ENCODE results near the gene MYO1A. TPM values are rescaled to one million over a fixed set of nuclear protein-coding genes. Genes with fewer than 3 reads are reported as not detected.

MYO1A gene
- total and polyA plus RNA-seq, 4 donors: 0.03 to 0.28 (median 0.08) TPM; not detected in 1

DNA sequence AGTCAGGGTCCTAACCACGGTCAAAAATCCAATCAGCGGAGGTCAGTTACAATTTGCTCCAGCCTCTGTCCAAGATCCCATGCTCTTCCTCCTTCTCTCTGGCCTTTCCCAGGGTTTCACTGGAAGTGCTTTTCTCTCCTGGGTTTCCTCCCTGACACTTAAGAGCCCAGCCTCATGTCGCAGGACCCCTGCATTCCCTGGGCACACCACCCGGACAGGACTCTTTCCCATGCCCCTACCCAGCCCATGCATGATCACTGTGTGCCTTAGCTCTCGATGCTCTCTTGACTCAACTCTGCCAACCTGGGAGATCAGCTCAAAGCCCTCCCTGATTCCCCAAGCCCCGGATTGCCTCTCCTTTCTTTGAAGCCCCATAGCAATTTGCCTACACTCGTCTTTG lies 18.1 kb downstream of the MYO1A start:
- no peaks in the 10 kb centered on the region for H3K4me1 ChIP-seq (ENCODE audit: control insufficient read depth in 4 of 4, insufficient read depth in 4 of 4, low read length in 3 of 4)
- TF ChIP-seq, protein P1, sequence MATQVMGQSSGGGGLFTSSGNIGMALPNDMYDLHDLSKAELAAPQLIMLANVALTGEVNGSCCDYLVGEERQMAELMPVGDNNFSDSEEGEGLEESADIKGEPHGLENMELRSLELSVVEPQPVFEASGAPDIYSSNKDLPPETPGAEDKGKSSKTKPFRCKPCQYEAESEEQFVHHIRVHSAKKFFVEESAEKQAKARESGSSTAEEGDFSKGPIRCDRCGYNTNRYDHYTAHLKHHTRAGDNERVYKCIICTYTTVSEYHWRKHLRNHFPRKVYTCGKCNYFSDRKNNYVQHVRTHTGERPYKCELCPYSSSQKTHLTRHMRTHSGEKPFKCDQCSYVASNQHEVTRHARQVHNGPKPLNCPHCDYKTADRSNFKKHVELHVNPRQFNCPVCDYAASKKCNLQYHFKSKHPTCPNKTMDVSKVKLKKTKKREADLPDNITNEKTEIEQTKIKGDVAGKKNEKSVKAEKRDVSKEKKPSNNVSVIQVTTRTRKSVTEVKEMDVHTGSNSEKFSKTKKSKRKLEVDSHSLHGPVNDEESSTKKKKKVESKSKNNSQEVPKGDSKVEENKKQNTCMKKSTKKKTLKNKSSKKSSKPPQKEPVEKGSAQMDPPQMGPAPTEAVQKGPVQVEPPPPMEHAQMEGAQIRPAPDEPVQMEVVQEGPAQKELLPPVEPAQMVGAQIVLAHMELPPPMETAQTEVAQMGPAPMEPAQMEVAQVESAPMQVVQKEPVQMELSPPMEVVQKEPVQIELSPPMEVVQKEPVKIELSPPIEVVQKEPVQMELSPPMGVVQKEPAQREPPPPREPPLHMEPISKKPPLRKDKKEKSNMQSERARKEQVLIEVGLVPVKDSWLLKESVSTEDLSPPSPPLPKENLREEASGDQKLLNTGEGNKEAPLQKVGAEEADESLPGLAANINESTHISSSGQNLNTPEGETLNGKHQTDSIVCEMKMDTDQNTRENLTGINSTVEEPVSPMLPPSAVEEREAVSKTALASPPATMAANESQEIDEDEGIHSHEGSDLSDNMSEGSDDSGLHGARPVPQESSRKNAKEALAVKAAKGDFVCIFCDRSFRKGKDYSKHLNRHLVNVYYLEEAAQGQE (IDR thresholded peaks at IDR 0.05): no peak
- TF ChIP-seq TAF1 (conservative IDR thresholded peaks at IDR 0.05) (no peak), NR2F2 (IDR thresholded peaks at IDR 0.05) (no peak), ZBTB33 (IDR thresholded peaks at IDR 0.05) (no peak), EGR1 (IDR thresholded peaks at IDR 0.05; ENCODE audit: low read depth in 2 of 2) (no peak), MAX (IDR thresholded peaks at IDR 0.05) (no peak), FOXA2 (IDR thresholded peaks at IDR 0.05) (no peak), RAD21 (IDR thresholded peaks at IDR 0.05) (no peak), FOXA1 (IDR thresholded peaks at IDR 0.05) (no peak), JUND (IDR thresholded peaks at IDR 0.05) (no peak), HNF4A (conservative IDR thresholded peaks at IDR 0.05) (no peak), HNF4G (IDR thresholded peaks at IDR 0.05) (no peak), SP1 (IDR thresholded peaks at IDR 0.05) (no peak), GABPA (IDR thresholded peaks at IDR 0.05 in 1 of 2, conservative IDR thresholded peaks at IDR 0.05 in 1 of 2) (no peak), RXRA (IDR thresholded peaks at IDR 0.05) (no peak)
- TF ChIP-seq, protein P2, sequence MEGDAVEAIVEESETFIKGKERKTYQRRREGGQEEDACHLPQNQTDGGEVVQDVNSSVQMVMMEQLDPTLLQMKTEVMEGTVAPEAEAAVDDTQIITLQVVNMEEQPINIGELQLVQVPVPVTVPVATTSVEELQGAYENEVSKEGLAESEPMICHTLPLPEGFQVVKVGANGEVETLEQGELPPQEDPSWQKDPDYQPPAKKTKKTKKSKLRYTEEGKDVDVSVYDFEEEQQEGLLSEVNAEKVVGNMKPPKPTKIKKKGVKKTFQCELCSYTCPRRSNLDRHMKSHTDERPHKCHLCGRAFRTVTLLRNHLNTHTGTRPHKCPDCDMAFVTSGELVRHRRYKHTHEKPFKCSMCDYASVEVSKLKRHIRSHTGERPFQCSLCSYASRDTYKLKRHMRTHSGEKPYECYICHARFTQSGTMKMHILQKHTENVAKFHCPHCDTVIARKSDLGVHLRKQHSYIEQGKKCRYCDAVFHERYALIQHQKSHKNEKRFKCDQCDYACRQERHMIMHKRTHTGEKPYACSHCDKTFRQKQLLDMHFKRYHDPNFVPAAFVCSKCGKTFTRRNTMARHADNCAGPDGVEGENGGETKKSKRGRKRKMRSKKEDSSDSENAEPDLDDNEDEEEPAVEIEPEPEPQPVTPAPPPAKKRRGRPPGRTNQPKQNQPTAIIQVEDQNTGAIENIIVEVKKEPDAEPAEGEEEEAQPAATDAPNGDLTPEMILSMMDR (IDR thresholded peaks at IDR 0.05; ENCODE audit: low read depth, low read length, missing input control): no peak
- TF ChIP-seq, protein P3, sequence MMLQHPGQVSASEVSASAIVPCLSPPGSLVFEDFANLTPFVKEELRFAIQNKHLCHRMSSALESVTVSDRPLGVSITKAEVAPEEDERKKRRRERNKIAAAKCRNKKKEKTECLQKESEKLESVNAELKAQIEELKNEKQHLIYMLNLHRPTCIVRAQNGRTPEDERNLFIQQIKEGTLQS (IDR thresholded peaks at IDR 0.05): no peak
- H3K36me3 ChIP-seq (ENCODE audit: control insufficient read depth in 4 of 4, insufficient read depth in 3 of 4, low read depth in 1 of 4, low read length in 3 of 4): no peaks in the 10 kb centered on the region
- H3K4me3 ChIP-seq (ENCODE audit: low read depth in 1 of 3, low read length in 3 of 3): no peak overlapping the region
- H3K9ac ChIP-seq (ENCODE audit: low read depth in 1 of 2, low read length in 2 of 2): no peak overlapping the region
- H3K27me3 ChIP-seq (ENCODE audit: control insufficient read depth in 4 of 4, insufficient read depth in 4 of 4, low read length in 3 of 4): no peaks in the 10 kb centered on the region
- DNase-seq (ENCODE audit: low spot score): no peak
- 90% methylated on average over 7 of the region's 7 CpGs for WGBS
- no peaks in the 10 kb centered on the region for H3K9me3 ChIP-seq (ENCODE audit: control insufficient read depth in 4 of 4, low read length in 3 of 4)
- H3K27ac ChIP-seq (ENCODE audit: low read depth in 1 of 2, low read length in 2 of 2): no peak overlapping the region
